Osteocyte (in vitro differentiated cells): Measurements from ENCODE around the gene EFNA5. TPM values are rescaled to one million over a fixed set of nuclear protein-coding genes. Genes with fewer than 3 reads are reported as not detected.
"Not testable (repeated sequence)": the region's sequence is repeated elsewhere in the genome, so short reads cannot be mapped to it uniquely, and the experiment has no call there.

Experiments used
- DNase-seq: peaks from one replicate; pipeline ENCODE4 v3.0.0; 2021; ENCODE audit warnings: mixed read lengths; ENCODE audit not compliant: unreplicated experiment; ENCODE audit errors: extremely low spot score
- H3K27ac Mint-ChIP-seq: one replicate; pipeline ENCODE4 v1.8.0; 2021; ENCODE audit warnings: mild to moderate bottlenecking, mixed read lengths; ENCODE audit not compliant: unreplicated experiment
- H3K27me3 Mint-ChIP-seq: one replicate; pipeline ENCODE4 v1.8.0; 2021; ENCODE audit warnings: mixed read lengths; ENCODE audit not compliant: unreplicated experiment
- H3K36me3 Mint-ChIP-seq: one replicate; pipeline ENCODE4 v1.8.0; 2021; ENCODE audit warnings: mixed read lengths; ENCODE audit not compliant: unreplicated experiment
- H3K4me1 Mint-ChIP-seq: one replicate; pipeline ENCODE4 v1.8.0; 2021; ENCODE audit warnings: mixed read lengths; ENCODE audit not compliant: unreplicated experiment
- H3K4me3 Mint-ChIP-seq: one replicate; pipeline ENCODE4 v1.8.0; 2021; ENCODE audit warnings: mild to moderate bottlenecking, moderate library complexity, mixed read lengths; ENCODE audit not compliant: unreplicated experiment
- H3K9me3 Mint-ChIP-seq: one replicate; pipeline ENCODE4 v1.8.0; 2021; ENCODE audit warnings: mixed read lengths; ENCODE audit not compliant: unreplicated experiment
- CTCF ChIP-seq: fragments of 200-600 bp; sonication (generic); IDR thresholded peaks from 2 replicates; pipeline ENCODE4 v1.5.0; 2021; ENCODE audit warnings: antibody characterized with exemption, mild to moderate bottlenecking, moderate library complexity
- total RNA-seq: library from RNA; stranded (reverse); gene quantifications from 2 replicates; pipeline ENCODE4 v1.2.1, GENCODE V29; 2021

EFNA5 gene
- total RNA-seq, 1 donor from 2014 or later, result 34.2 TPM

- DNase-seq, result no peak
- Mint-ChIP-seq H3K36me3 (peaks cover 4% of the 10 kb centered on the region), H3K4me3 (no peak overlapping the region), H3K9me3 (peaks cover 4% of the 10 kb centered on the region), H3K27me3 (no peaks in the 10 kb centered on the region), H3K27ac (no peak overlapping the region), H3K4me1 (peaks cover 37% of the 10 kb centered on the region)
- no peak for TF ChIP-seq CTCF
Measured at GRCh38 chr5:107457138-107457537, 213.6 kb downstream of the EFNA5 start.

- H3K4me1 Mint-ChIP-seq, result peaks cover 30% of the 10 kb centered on the region
- DNase-seq, result no peak
Measured at GRCh38 chr5:107456281-107456715, 214.4 kb downstream of the EFNA5 start.

GRCh38 chr5:107455111-107455544 lies 215.6 kb downstream of the EFNA5 start:
- H3K27ac Mint-ChIP-seq, result no peak overlapping the region
- no peaks in the 10 kb centered on the region for H3K27me3 Mint-ChIP-seq
- no peak for TF ChIP-seq CTCF

More at GRCh38 chr5:107456281-107456715, 214.4 kb downstream of the EFNA5 start:
- no peak for TF ChIP-seq CTCF
- Mint-ChIP-seq H3K4me3 (no peak overlapping the region), H3K36me3 (peaks cover 4% of the 10 kb centered on the region), H3K27ac (no peak overlapping the region), H3K9me3 (peaks cover 4% of the 10 kb centered on the region), H3K27me3 (no peaks in the 10 kb centered on the region)

GRCh38 chr5:107451827-107452226 lies 218.9 kb downstream of the EFNA5 start:
- peaks cover 15% of the 10 kb centered on the region for H3K4me1 Mint-ChIP-seq
- not testable (repeated sequence) for H3K9me3 Mint-ChIP-seq

More at GRCh38 chr5:107455111-107455544, 215.6 kb downstream of the EFNA5 start:
- no peak overlapping the region for H3K4me3 Mint-ChIP-seq
- peaks cover 4% of the 10 kb centered on the region for H3K9me3 Mint-ChIP-seq
- H3K4me1 Mint-ChIP-seq, result peaks cover 19% of the 10 kb centered on the region
- DNase-seq, result no peak
- peaks cover 4% of the 10 kb centered on the region for H3K36me3 Mint-ChIP-seq

GRCh38 chr5:107451028-107451427 lies 219.7 kb downstream of the EFNA5 start:
- H3K4me3 Mint-ChIP-seq, result no peak overlapping the region
- no peak for TF ChIP-seq CTCF
- H3K36me3 Mint-ChIP-seq, result no peaks in the 10 kb centered on the region
- H3K9me3 Mint-ChIP-seq, result no peaks in the 10 kb centered on the region
- H3K27ac Mint-ChIP-seq, result no peak overlapping the region
- no peak for DNase-seq
- H3K27me3 Mint-ChIP-seq, result no peaks in the 10 kb centered on the region
- H3K4me1 Mint-ChIP-seq, result peaks cover 15% of the 10 kb centered on the region

More at GRCh38 chr5:107451827-107452226, 218.9 kb downstream of the EFNA5 start:
- not testable (repeated sequence) for DNase-seq, H3K36me3 Mint-ChIP-seq, H3K27me3 Mint-ChIP-seq, H3K4me3 Mint-ChIP-seq, H3K27ac Mint-ChIP-seq

GRCh38 chr5:107450531-107450930 lies 220.2 kb downstream of the EFNA5 start:
- no peak overlapping the region for H3K4me3 Mint-ChIP-seq
- no peak for DNase-seq
- no peaks in the 10 kb centered on the region for H3K9me3 Mint-ChIP-seq
- no peak for TF ChIP-seq CTCF
- no peak overlapping the region for H3K27ac Mint-ChIP-seq
- no peaks in the 10 kb centered on the region for H3K36me3 Mint-ChIP-seq
- H3K4me1 Mint-ChIP-seq, result peaks cover 11% of the 10 kb centered on the region
- no peaks in the 10 kb centered on the region for H3K27me3 Mint-ChIP-seq
